Muscle of leg (tissue), 11 donors: ENCODE data around the gene RBFOX2. TPM values are rescaled to one million over a fixed set of nuclear protein-coding genes. Genes with fewer than 3 reads are reported as not detected.

ENCODE experiments used
- DNase-seq: peaks from one replicate; pipeline ENCODE4 v3.0.0; 2013
- H3K27ac ChIP-seq: one replicate; pipeline ENCODE4 v1.5.1; 2013; ENCODE audit warnings: mild to moderate bottlenecking, low read length, control low read depth
- H3K27me3 ChIP-seq: one replicate; pipeline ENCODE4 v1.6.1; 2013; ENCODE audit warnings: low read length; ENCODE audit not compliant: control insufficient read depth, insufficient read depth
- H3K36me3 ChIP-seq: one replicate; pipeline ENCODE4 v1.6.1; 2013; ENCODE audit warnings: low read length; ENCODE audit not compliant: control insufficient read depth, insufficient read depth
- H3K4me1 ChIP-seq: one replicate; pipeline ENCODE4 v1.6.1; 2013; ENCODE audit warnings: low read length; ENCODE audit not compliant: control insufficient read depth, insufficient read depth
- H3K4me3 ChIP-seq: one replicate; pipeline ENCODE4 v1.5.1; 2013; ENCODE audit warnings: low read length, control low read depth
- H3K9me3 ChIP-seq: replicated peaks from 2 replicates; pipeline ENCODE4 v1.6.1; 2013; ENCODE audit warnings: low read depth, low read length; ENCODE audit not compliant: control insufficient read depth
- WGBS: methylation state at CpG from one replicate; pipeline ENCODE4 v1.1.5; 2013; ENCODE audit warnings: missing lambda C conversion rate; ENCODE audit not compliant: insufficient coverage; 5-methylcytosine and 5-hydroxymethylcytosine counted together
- polyA plus RNA-seq, 8 donors: library from polyadenylated mRNA; unstranded; fragments of 120-200 nt; gene quantifications; one replicate each; pipeline versions ENCODE4 v1.2.1 to v1.2.3, GENCODE V29; 2013; ENCODE audit warnings: inconsistent platforms in 1 of 8, low replicate concordance in 1 of 8; ENCODE audit not compliant: insufficient read length in 8 of 8, insufficient read depth in 1 of 8
- total RNA-seq: library from RNA; stranded (reverse); fragments of 120-200 nt; gene quantifications from one replicate; pipeline ENCODE4 v1.2.4, GENCODE V29; 2013

RBFOX2 gene
- total and polyA plus RNA-seq, 9 donors: 159 to 234 (median 197) TPM

DNA sequence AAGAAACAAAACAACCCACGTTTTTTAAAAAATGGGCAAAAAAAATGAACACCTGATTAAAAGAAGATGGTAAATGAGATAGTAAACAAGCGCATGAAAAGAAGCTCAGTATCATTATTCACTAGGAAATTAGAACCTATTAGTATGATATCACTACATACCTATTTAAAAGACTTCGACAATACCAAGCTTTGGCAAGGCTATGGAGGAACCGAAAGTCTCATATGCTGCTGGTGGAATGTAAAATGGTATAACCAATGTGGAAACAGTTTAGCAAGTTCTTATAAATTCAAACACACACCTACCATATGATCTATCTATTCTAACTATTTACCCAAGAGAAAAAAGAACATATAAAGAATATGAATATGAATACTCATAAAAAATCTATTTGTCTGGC is 167.2 kb downstream of the RBFOX2 start:
- no peak overlapping the region for H3K27ac ChIP-seq
- no CpG with 5 or more reads among the region's 4 CpGs for WGBS

GRCh38 chr22:35860837-35861236 is 167.8 kb downstream of the RBFOX2 start:
- DNase-seq: no peak
- no CpG with 5 or more reads among the region's 3 CpGs for WGBS
- Histone ChIP-seq H3K36me3 (no peaks in the 10 kb centered on the region), H3K27ac (peak overlapping the region; percentile 24), H3K27me3 (no peaks in the 10 kb centered on the region), H3K4me1 (peaks cover 11% of the 10 kb centered on the region), H3K4me3 (no peak overlapping the region), H3K9me3 (peaks cover 2% of the 10 kb centered on the region)

More for the DNA sequence above, 167.2 kb downstream of the RBFOX2 start:
- no peak overlapping the region for H3K4me3 ChIP-seq
- no peak for DNase-seq
- H3K27me3 ChIP-seq: no peaks in the 10 kb centered on the region
- H3K4me1 ChIP-seq: peaks cover 12% of the 10 kb centered on the region
- no peaks in the 10 kb centered on the region for H3K36me3 ChIP-seq
- H3K9me3 ChIP-seq: peaks cover 2% of the 10 kb centered on the region

GRCh38 chr22:35860087-35860733 is 168.4 kb downstream of the RBFOX2 start:
- H3K27me3 ChIP-seq: no peaks in the 10 kb centered on the region
- DNase-seq: no peak
- peak overlapping the region; percentile 24 for H3K27ac ChIP-seq
- H3K4me1 ChIP-seq: peaks cover 11% of the 10 kb centered on the region
- no peaks in the 10 kb centered on the region for H3K36me3 ChIP-seq
- WGBS: no CpG with 5 or more reads among the region's 4 CpGs
- H3K4me3 ChIP-seq: no peak overlapping the region
- peaks cover 2% of the 10 kb centered on the region for H3K9me3 ChIP-seq

- DNase-seq: no peak
- no peaks in the 10 kb centered on the region for H3K9me3 ChIP-seq
- H3K27me3 ChIP-seq: no peaks in the 10 kb centered on the region
- peaks cover 9% of the 10 kb centered on the region for H3K4me1 ChIP-seq
- WGBS: no CpG with 5 or more reads among the region's 2 CpGs
- H3K4me3 ChIP-seq: no peak overlapping the region
- no peak overlapping the region for H3K27ac ChIP-seq
- no peaks in the 10 kb centered on the region for H3K36me3 ChIP-seq
Observed at GRCh38 chr22:35854334-35854733, 174.3 kb downstream of the RBFOX2 start.

DNA sequence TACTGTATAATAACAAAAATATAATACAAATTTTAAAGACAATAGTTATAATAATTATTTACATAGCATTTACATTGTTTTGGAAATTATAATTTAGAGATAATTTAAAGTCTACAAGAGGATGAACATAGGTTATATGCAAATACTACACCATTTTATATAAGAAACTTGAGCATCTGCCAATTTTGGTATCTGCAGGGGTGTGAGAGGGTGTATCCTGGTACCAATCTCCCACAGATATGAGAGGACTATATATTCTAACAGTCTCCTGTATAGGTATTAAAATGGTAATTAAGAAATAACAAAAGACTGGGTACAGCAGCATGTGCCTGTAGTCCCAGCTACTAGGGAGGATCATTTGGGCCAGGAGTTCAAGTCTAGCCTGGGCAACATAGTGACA is 176.5 kb downstream of the RBFOX2 start:
- no peak for DNase-seq

DNA sequence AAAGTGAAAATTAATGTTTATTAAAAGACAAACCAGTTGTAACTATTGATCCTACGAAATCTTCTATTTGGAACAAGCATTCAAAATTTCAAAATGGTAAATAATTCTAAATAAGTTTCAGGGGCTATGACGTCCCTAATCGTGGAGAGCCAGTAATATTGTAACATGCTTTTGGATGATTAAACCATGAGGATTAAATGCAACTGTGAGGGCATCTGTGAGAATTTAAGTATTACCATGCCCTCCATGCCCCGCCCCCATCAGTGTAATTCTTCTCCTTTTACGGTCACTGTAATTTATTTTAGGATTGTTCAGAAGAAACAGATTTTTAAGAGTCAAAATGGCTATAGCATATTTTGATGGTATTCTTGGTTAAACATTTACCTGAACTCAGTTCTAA is 177.8 kb downstream of the RBFOX2 start:
- Histone ChIP-seq H3K27me3 (no peaks in the 10 kb centered on the region), H3K9me3 (no peaks in the 10 kb centered on the region), H3K4me1 (peaks cover 11% of the 10 kb centered on the region), H3K4me3 (no peak overlapping the region), H3K36me3 (no peaks in the 10 kb centered on the region), H3K27ac (peak overlapping the region; percentile 95)
- WGBS: no CpG with 5 or more reads among the region's 5 CpGs
- DNase-seq: peak; percentile 53

More for the DNA sequence above, 176.5 kb downstream of the RBFOX2 start:
- no peak overlapping the region for H3K4me3 ChIP-seq
- H3K27me3 ChIP-seq: no peaks in the 10 kb centered on the region
- no peaks in the 10 kb centered on the region for H3K36me3 ChIP-seq
- no peak overlapping the region for H3K27ac ChIP-seq
- peaks cover 11% of the 10 kb centered on the region for H3K4me1 ChIP-seq
- H3K9me3 ChIP-seq: no peaks in the 10 kb centered on the region

GRCh38 chr22:35846804-35847203 is 181.8 kb downstream of the RBFOX2 start:
- no peak for DNase-seq
- no CpG with 5 or more reads among the region's 1 CpG for WGBS
- no peaks in the 10 kb centered on the region for H3K36me3 ChIP-seq
- peaks cover 16% of the 10 kb centered on the region for H3K4me1 ChIP-seq
- H3K27me3 ChIP-seq: no peaks in the 10 kb centered on the region
- H3K9me3 ChIP-seq: no peaks in the 10 kb centered on the region
- H3K4me3 ChIP-seq: peak overlapping the region; percentile 46
- peak overlapping the region; percentile 50 for H3K27ac ChIP-seq

DNA sequence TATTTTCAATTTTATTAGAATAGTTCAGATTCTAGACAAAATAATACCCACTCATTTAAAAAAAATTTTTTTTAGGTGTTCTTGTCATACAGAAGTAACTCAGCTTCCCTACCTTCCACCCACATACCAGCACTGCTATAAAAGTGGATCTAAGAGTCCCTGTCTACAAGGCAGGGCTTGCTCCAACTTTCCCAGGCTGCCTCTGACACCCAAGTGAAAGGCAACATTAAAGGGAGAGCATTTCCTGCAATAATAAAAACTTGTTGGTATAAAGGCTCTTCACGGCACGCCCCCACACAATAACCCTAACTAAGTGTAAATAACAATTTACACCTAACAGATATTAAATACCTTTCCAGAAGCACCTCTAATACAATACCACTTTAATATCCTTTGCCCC is 183.7 kb downstream of the RBFOX2 start:
- Histone ChIP-seq H3K27me3 (no peaks in the 10 kb centered on the region), H3K4me3 (no peak overlapping the region), H3K9me3 (no peaks in the 10 kb centered on the region), H3K27ac (no peak overlapping the region), H3K36me3 (no peaks in the 10 kb centered on the region), H3K4me1 (peaks cover 13% of the 10 kb centered on the region)
- 92% methylated on average over 2 of the region's 2 CpGs for WGBS
- no peak for DNase-seq

- H3K36me3 ChIP-seq: no peaks in the 10 kb centered on the region
- no peak overlapping the region for H3K27ac ChIP-seq
- H3K4me3 ChIP-seq: no peak overlapping the region
- peaks cover 9% of the 10 kb centered on the region for H3K4me1 ChIP-seq
- WGBS: 35% methylated on average over 2 of the region's 2 CpGs
- no peaks in the 10 kb centered on the region for H3K9me3 ChIP-seq
- DNase-seq: peak; percentile 32
- no peaks in the 10 kb centered on the region for H3K27me3 ChIP-seq
Observed at GRCh38 chr22:35842954-35843353, 185.7 kb downstream of the RBFOX2 start.

- H3K9me3 ChIP-seq: no peaks in the 10 kb centered on the region
- no CpG with 5 or more reads among the region's 1 CpG for WGBS
- H3K27me3 ChIP-seq: no peaks in the 10 kb centered on the region
Observed at GRCh38 chr22:35842519-35842913, 186.1 kb downstream of the RBFOX2 start.

More at GRCh38 chr22:35842519-35842913, 186.1 kb downstream of the RBFOX2 start:
- H3K27ac ChIP-seq: no peak overlapping the region
- H3K4me1 ChIP-seq: peaks cover 9% of the 10 kb centered on the region
- H3K4me3 ChIP-seq: no peak overlapping the region
- H3K36me3 ChIP-seq: no peaks in the 10 kb centered on the region
- DNase-seq: no peak
